IPS DF 4.7 (cell line): ENCODE measurements around the gene SEC61A1.

ENCODE experiments used
- DNase-seq: peaks from one replicate; pipeline ENCODE4 v3.0.0-alpha.2; 2013; ENCODE audit warnings: low spot score; ENCODE audit errors: extremely low read depth

The SEC61A1 gene

GRCh38 chr3:128112357-128112968 lies 60.2 kb downstream of the SEC61A1 start:
- DNase-seq: no peak

- DNase-seq: no peak
These were observed 61.9 kb downstream of the SEC61A1 start for GRCh38 chr3:128113817-128114794.
